HFF-Myc (cell line): ENCODE data around the gene MUC13.

Source experiments
- DNase-seq: peaks from one replicate; pipeline ENCODE4 v3.0.0-alpha.2; 2011; ENCODE audit warnings: low read depth; ENCODE audit errors: extremely low read depth
- H3K4me3 ChIP-seq: replicated peaks from 2 replicates; pipeline ENCODE4 v1.5.1; 2011; ENCODE audit warnings: low read depth, mild to moderate bottlenecking, control low read depth, low read length
- CTCF ChIP-seq: IDR thresholded peaks from 2 replicates; pipeline ENCODE4 v1.5.1; 2012; ENCODE audit warnings: mild to moderate bottlenecking, low read depth, low read length, control low read depth; ENCODE audit errors: missing control alignments

Gene MUC13

GRCh38 chr3:124972457-124972856, 37.9 kb upstream of the MUC13 start:
- H3K4me3 ChIP-seq = no peak overlapping the region
- DNase-seq = no peak
- no peak for TF ChIP-seq CTCF

GRCh38 chr3:124969963-124970722, 35.6 kb upstream of the MUC13 start:
- no peak overlapping the region for H3K4me3 ChIP-seq
- no peak for TF ChIP-seq CTCF
- DNase-seq = no peak

- no peak for DNase-seq
- H3K4me3 ChIP-seq = no peak overlapping the region
- TF ChIP-seq CTCF = no peak
These were observed 34.6 kb upstream of the MUC13 start for GRCh38 chr3:124969190-124969589.

GRCh38 chr3:124967964-124968363, 33.4 kb upstream of the MUC13 start:
- DNase-seq = no peak
- no peak overlapping the region for H3K4me3 ChIP-seq
- no peak for TF ChIP-seq CTCF

- TF ChIP-seq CTCF = no peak
- no peak for DNase-seq
- no peak overlapping the region for H3K4me3 ChIP-seq
These were observed 32.2 kb upstream of the MUC13 start for GRCh38 chr3:124966521-124967445.

- H3K4me3 ChIP-seq = no peak overlapping the region
- DNase-seq = no peak
- TF ChIP-seq CTCF = no peak
These were observed 30.9 kb upstream of the MUC13 start for GRCh38 chr3:124965413-124965812.
